ENCODE results near the gene EIF4E2.

EIF4E2 gene

DNA sequence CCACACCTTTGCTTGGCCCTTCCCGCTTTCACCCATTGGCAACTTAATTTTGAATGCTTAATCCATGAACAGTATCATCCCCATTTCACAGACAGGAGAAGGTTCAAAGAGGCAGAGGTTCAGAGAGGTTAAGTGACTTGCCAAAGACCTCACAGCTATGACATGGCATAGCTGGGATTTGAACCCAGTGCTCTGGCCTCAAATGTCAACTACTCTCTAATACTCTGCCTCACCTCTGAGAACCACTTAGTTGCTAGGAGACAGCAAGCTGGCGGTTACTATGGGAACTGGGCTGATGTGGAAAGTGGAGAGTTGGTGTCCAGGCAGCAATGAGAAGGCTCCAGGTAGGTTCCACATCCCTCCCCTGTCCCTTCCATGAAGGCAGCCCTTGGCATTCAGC is 46.1 kb upstream of the EIF4E2 start:
- DNase-seq (ENCODE audit: extremely low read depth, low read depth) = no peak
- no peak for TF ChIP-seq CTCF (IDR thresholded peaks at IDR 0.05; ENCODE audit: low read depth, low read length)

DNA sequence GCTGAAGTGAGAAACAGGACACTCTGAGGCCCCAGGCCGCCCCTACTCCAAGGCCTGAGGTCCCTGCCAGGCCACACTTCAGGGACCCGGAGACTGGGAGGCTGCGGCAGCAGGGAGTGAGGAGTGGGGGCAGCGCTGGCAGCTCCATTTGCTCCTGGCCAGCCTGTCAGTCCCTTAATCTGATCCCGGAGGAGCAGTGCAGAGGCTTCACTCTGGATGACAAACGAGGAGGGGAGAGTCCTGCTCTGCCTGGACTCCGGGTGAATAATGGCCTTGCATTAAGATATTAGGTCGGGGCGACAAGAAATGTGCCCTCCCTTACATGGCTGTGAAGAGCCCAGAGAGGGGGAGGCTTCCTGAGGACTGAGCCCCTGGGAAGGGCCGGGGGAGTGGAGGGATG is 44.6 kb upstream of the EIF4E2 start:
- no peak for TF ChIP-seq CTCF (IDR thresholded peaks at IDR 0.05; ENCODE audit: low read depth, low read length)
- no peak for DNase-seq (ENCODE audit: extremely low read depth, low read depth)

DNA sequence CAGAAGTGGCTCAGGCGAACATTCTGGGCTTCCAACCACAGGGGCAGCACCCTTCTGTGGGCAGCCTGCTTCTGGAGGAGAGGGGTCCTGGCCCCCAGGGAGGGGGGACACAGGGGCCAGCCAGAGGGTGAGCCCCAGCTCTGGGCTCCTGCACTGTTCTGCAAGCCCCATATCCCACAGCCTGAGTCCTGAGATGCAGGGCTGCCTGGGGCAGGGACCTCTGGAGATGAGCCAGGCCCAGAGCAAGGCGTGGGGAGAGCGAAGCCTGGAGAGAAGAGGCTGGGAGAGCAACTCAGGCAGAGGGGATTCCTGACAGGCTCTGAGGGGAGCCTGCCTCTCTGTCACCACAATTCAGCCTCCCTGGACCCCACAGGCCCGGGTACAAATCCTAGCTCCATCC is 43.8 kb upstream of the EIF4E2 start:
- no peak for TF ChIP-seq CTCF (IDR thresholded peaks at IDR 0.05; ENCODE audit: low read depth, low read length)
- DNase-seq (ENCODE audit: extremely low read depth, low read depth) = no peak

DNA sequence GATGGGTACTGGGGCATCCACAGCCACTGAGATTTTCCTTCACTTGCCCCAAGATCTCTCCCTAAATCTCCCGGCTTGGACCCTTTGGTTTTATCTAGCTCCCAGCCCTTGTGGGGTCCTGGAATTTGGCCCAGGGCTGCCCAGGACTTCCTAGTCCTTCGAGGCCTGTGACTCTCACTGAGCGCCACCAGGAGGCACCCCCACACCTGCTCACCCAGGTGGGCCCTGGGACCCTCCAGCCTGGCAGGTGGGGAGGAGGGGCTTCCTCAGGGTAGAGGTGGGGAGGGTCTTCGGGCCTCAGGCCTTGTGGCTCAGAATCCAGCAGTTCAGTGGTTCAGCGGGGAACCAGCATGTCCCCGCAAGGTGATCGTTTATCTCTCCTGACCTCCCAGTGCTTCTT is 42.2 kb upstream of the EIF4E2 start:
- no peak for DNase-seq (ENCODE audit: extremely low read depth, low read depth)
- no peak for TF ChIP-seq CTCF (IDR thresholded peaks at IDR 0.05; ENCODE audit: low read depth, low read length)

- DNase-seq (ENCODE audit: extremely low read depth, low read depth) = no peak
- no peak for TF ChIP-seq CTCF (IDR thresholded peaks at IDR 0.05; ENCODE audit: low read depth, low read length)
Observed at GRCh38 chr2:232511336-232511890, 39.1 kb upstream of the EIF4E2 start.

DNA sequence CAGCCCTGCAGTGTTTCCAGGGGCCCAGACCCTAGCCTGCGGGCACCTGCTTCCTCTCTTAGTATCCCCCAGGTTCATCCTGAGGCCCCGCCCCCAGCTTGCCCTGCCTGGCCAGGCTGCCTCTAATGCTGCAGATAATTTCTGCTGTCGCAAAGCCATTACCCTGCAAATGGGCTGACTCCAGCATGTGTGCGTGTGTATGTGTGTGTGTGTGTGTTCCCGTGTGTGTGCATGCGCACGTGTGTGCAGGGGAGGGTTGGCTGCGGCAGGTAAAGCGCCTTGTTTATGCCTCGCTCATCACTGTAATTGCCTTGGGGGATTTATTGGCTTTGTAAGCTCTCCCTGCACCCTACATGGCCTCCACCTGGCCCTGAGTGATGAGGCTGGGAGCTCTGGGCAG is 37.9 kb upstream of the EIF4E2 start:
- TF ChIP-seq CTCF (IDR thresholded peaks at IDR 0.05; ENCODE audit: low read depth, low read length) = no peak
- DNase-seq (ENCODE audit: extremely low read depth, low read depth) = no peak

DNA sequence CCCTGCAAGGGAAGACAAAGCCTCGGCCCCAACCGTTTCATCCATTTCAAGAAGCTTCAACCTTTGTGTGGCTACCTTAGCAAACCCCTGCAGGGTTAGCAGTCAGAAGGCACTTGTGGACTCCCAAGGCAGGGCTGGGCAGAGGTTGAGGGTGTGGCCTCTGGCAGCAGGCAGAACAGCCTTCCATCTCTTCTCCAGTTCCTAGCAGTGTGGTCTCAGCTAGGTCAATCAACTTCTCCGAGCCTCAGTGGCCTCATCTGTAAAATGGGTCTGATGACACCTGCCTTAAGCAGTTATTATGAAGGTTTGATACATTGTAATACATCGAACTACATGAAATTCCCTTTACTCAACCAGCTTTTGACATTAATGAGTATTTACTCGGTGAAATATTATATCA is 37.1 kb upstream of the EIF4E2 start:
- no peak for DNase-seq (ENCODE audit: extremely low read depth, low read depth)
- TF ChIP-seq CTCF (IDR thresholded peaks at IDR 0.05; ENCODE audit: low read depth, low read length) = no peak

All from AG09319 (cell line).